CD4-positive, alpha-beta T cell treated with Interferon gamma for 1 hour (primary cell): ENCODE measurements around the gene PAPOLB.

Experiments used
- DNase-seq: peaks from one replicate; pipeline ENCODE4 v3.0.0-alpha.2; 2020

PAPOLB gene

GRCh38 chr7:4876586-4876985 lies 14.8 kb upstream of the PAPOLB start:
- no peak for DNase-seq

GRCh38 chr7:4875391-4875790 lies 13.6 kb upstream of the PAPOLB start:
- DNase-seq, result no peak

- no peak for DNase-seq
Observed at GRCh38 chr7:4873071-4873944, 11.5 kb upstream of the PAPOLB start.

- DNase-seq, result no peak
Observed at GRCh38 chr7:4871930-4872675, 10.3 kb upstream of the PAPOLB start.

GRCh38 chr7:4871056-4871680 lies 9.3 kb upstream of the PAPOLB start:
- no peak for DNase-seq

GRCh38 chr7:4868493-4868892 lies 6.7 kb upstream of the PAPOLB start:
- no peak for DNase-seq

- DNase-seq, result no peak
Observed at GRCh38 chr7:4866528-4867496, 5.0 kb upstream of the PAPOLB start.

- DNase-seq, result no peak
Observed at GRCh38 chr7:4862156-4862555, 326 bp upstream of the PAPOLB start.

- no peak for DNase-seq
Observed at GRCh38 chr7:4861227-4861626, 603 bp downstream of the PAPOLB start.

- no peak for DNase-seq
Observed at GRCh38 chr7:4857189-4857588, 4.6 kb downstream of the PAPOLB start.

GRCh38 chr7:4856336-4857057 lies 5.3 kb downstream of the PAPOLB start:
- DNase-seq, result no peak

GRCh38 chr7:4854916-4855315 lies 6.9 kb downstream of the PAPOLB start:
- DNase-seq, result no peak

- no peak for DNase-seq
Observed at GRCh38 chr7:4851459-4852422, 10.1 kb downstream of the PAPOLB start.

GRCh38 chr7:4850262-4850795 lies 11.5 kb downstream of the PAPOLB start:
- no peak for DNase-seq

- no peak for DNase-seq
Observed at GRCh38 chr7:4849390-4849789, 12.4 kb downstream of the PAPOLB start.

GRCh38 chr7:4845740-4846142 lies 16.1 kb downstream of the PAPOLB start:
- DNase-seq, result no peak

GRCh38 chr7:4842319-4843064 lies 19.3 kb downstream of the PAPOLB start:
- DNase-seq, result no peak

- no peak for DNase-seq
Observed at GRCh38 chr7:4841836-4842235, 20.0 kb downstream of the PAPOLB start.

GRCh38 chr7:4841007-4841784 lies 20.6 kb downstream of the PAPOLB start:
- no peak for DNase-seq
